ENCODE results near the gene LSM5. TPM values are rescaled to one million over a fixed set of nuclear protein-coding genes. Genes with fewer than 3 reads are reported as not detected.
A peak's percentile ranks its signal among the peaks of the same experiment; 100 is the strongest.

Gene LSM5
- total and polyA plus RNA-seq, 2 experiments from 2014 or later, result 39.7 to 123 TPM

DNA sequence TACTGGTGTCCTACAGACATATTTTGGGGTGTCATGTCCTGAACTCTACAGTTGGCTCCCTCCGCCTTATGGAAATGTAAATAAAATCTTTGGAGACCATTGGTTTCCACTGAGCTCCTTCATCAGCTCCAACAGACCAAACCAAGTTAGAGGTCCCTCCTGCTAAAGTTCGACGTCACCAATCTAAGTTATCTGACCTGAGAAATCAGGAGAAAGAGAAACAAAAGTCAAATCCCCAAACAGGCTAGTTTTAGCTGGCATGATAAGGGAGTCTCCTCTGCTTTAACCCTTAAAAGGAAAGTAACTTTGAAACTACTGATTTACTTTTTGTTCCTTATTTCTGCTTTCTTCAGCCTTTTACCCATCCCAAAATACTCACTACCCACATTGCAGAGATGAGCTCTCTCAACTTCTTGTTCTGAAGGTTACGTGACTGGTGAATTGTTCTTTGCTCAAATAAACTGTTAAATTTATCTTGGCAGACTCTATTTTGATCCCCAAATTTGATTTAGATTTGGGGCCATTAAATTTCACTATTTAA, 45.1 kb upstream of the LSM5 start:
- no peaks in the 10 kb centered on the region for H3K4me1 ChIP-seq (ENCODE audit: low read depth)
- no peak for DNase-seq (ENCODE audit: low read depth in 1 of 2, low spot score in 1 of 2)

DNA sequence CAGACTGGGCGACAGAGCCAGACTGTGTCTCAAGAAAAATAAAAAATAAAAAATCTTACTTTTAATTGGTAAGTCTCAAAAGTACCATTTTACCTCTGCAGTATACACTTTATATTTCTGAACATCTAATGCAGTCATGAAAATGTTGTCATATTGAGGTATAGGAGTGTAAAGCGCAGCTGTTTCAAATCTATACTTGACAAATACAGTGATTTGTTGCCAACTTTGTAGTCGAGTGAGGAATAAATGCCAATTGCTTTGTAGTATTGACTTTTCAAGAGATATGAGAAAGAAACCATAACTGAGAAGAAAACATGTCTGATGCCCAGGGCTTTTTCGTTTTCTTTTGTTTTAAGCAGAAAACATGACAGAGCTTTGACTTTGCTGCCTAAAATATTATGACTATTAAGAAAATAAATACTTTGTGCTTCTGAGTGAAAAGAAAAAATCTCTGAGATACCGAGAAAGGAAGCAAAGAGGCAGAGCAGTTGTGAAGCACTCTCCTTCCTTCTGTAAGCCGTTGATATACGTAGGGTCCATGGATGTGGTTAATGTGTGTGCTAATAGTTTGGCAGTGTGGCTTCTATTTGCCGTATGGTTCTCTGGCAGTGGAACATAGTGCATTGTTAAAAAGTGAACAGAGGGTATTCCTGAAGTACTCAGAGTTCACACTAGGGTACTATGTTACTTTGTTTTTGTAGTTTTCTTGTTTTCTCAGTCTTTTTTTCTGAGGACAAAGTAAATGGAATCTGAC, 43.3 kb upstream of the LSM5 start:
- H3K4me3 ChIP-seq, result no peak overlapping the region
- no peaks in the 10 kb centered on the region for H3K27me3 ChIP-seq
- H3K9me3 ChIP-seq (ENCODE audit: low read depth), result no peaks in the 10 kb centered on the region
- no peak overlapping the region for H3K27ac ChIP-seq
- no peaks in the 10 kb centered on the region for H3K36me3 ChIP-seq
- TF ChIP-seq, protein P1, sequence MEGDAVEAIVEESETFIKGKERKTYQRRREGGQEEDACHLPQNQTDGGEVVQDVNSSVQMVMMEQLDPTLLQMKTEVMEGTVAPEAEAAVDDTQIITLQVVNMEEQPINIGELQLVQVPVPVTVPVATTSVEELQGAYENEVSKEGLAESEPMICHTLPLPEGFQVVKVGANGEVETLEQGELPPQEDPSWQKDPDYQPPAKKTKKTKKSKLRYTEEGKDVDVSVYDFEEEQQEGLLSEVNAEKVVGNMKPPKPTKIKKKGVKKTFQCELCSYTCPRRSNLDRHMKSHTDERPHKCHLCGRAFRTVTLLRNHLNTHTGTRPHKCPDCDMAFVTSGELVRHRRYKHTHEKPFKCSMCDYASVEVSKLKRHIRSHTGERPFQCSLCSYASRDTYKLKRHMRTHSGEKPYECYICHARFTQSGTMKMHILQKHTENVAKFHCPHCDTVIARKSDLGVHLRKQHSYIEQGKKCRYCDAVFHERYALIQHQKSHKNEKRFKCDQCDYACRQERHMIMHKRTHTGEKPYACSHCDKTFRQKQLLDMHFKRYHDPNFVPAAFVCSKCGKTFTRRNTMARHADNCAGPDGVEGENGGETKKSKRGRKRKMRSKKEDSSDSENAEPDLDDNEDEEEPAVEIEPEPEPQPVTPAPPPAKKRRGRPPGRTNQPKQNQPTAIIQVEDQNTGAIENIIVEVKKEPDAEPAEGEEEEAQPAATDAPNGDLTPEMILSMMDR (IDR thresholded peaks at IDR 0.05; ENCODE audit: low read depth, low read length), result no peak
- H3K4me1 ChIP-seq (ENCODE audit: low read depth), result no peaks in the 10 kb centered on the region
- peak in 1 of 2 donors; percentile 84 for DNase-seq (ENCODE audit: low read depth in 1 of 2, low spot score in 1 of 2)

More for the DNA sequence above, 45.1 kb upstream of the LSM5 start:
- Histone ChIP-seq H3K9me3 (ENCODE audit: low read depth) (no peaks in the 10 kb centered on the region), H3K36me3 (no peaks in the 10 kb centered on the region), H3K27ac (no peak overlapping the region), H3K4me3 (no peak overlapping the region), H3K27me3 (no peaks in the 10 kb centered on the region)
- TF ChIP-seq, protein P1 (IDR thresholded peaks at IDR 0.05; ENCODE audit: low read depth, low read length), result no peak

DNA sequence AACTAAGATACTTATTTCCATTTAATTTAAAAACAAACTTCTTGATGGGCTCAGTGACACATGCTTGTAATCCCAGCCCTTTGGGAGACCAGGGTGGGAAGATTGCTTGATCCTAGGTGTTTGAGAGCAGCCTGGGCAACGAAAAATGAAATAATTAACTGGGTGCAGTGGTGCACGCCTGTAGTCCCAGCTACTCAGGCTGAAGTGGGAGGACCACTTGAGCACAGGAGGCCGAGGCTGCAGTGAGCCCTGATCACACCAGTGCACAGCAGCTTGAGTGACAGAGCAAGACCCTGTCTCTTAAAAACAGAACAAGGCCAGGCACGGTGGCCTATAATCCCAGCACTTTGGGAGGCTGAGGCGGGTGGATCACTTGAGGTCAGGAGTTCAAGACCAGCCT, 42.5 kb upstream of the LSM5 start:
- no peaks in the 10 kb centered on the region for H3K9me3 ChIP-seq (ENCODE audit: low read depth)
- no peaks in the 10 kb centered on the region for H3K4me1 ChIP-seq (ENCODE audit: low read depth)

DNA sequence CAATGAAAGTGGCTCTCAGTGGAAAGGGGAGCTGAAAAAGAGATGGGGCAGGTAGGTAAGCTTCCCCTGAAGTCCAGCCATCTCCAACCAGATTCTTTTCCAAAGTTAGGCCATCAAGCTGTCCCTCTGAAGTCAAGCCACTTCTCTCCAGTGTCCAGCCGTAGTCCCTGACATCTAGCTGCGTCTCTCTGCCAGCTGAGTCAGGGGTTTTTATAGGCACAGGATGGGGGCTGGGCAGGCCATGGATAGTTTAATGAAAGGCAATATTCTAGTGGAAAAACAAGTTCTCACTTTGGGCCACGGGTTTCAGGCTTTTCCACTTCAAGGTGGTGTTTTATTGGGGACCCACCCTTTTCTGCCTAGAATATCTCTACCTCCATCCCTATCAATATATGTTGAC, 41.9 kb upstream of the LSM5 start:
- Histone ChIP-seq H3K36me3 (no peaks in the 10 kb centered on the region), H3K4me1 (ENCODE audit: low read depth) (no peaks in the 10 kb centered on the region), H3K27me3 (no peaks in the 10 kb centered on the region), H3K27ac (no peak overlapping the region), H3K4me3 (no peak overlapping the region), H3K9me3 (ENCODE audit: low read depth) (no peaks in the 10 kb centered on the region)
- TF ChIP-seq, protein P1 (IDR thresholded peaks at IDR 0.05; ENCODE audit: low read depth, low read length), result no peak
- no peak for DNase-seq (ENCODE audit: low read depth in 1 of 2, low spot score in 1 of 2)

More for the DNA sequence above, 42.5 kb upstream of the LSM5 start:
- H3K4me3 ChIP-seq, result no peak overlapping the region
- H3K27ac ChIP-seq, result no peak overlapping the region
- peak in 1 of 2 donors; percentile 20 for DNase-seq (ENCODE audit: low read depth in 1 of 2, low spot score in 1 of 2)
- H3K36me3 ChIP-seq, result no peaks in the 10 kb centered on the region
- TF ChIP-seq, protein P1 (IDR thresholded peaks at IDR 0.05; ENCODE audit: low read depth, low read length), result no peak
- no peaks in the 10 kb centered on the region for H3K27me3 ChIP-seq

- Histone ChIP-seq H3K4me1 (ENCODE audit: low read depth) (no peaks in the 10 kb centered on the region), H3K4me3 (no peak overlapping the region), H3K9me3 (ENCODE audit: low read depth) (no peaks in the 10 kb centered on the region), H3K36me3 (no peaks in the 10 kb centered on the region), H3K27me3 (no peaks in the 10 kb centered on the region), H3K27ac (no peak overlapping the region)
- no peak for DNase-seq (ENCODE audit: low read depth in 1 of 2, low spot score in 1 of 2)
- TF ChIP-seq, protein P1 (IDR thresholded peaks at IDR 0.05; ENCODE audit: low read depth, low read length), result no peak
Measured at GRCh38 chr7:32531402-32531801, 41.2 kb upstream of the LSM5 start.

Measured in cardiac muscle cell (in vitro differentiated cells and primary cell).